Neural crest cell (in vitro differentiated cells): Measurements from ENCODE around the gene FAM222B. TPM values are rescaled to one million over a fixed set of nuclear protein-coding genes. Genes with fewer than 3 reads are reported as not detected.
A peak's percentile ranks its signal among the peaks of the same experiment; 100 is the strongest.
"Not testable (repeated sequence)": the region's sequence is repeated elsewhere in the genome, so short reads cannot be mapped to it uniquely, and the experiment has no call there.

Source experiments
- DNase-seq: peaks from one replicate; pipeline ENCODE4 v3.0.0; 2021; ENCODE audit warnings: low read depth, mixed read lengths, low spot score
- H3K27ac Mint-ChIP-seq: one replicate; pipeline ENCODE4 v1.8.0; 2021; ENCODE audit warnings: mild to moderate bottlenecking, mixed read lengths; ENCODE audit not compliant: unreplicated experiment
- H3K27me3 Mint-ChIP-seq: 2 replicates; pipeline ENCODE4 v1.8.0; 2021; ENCODE audit warnings: low read depth, mild to moderate bottlenecking, mixed read lengths
- H3K36me3 Mint-ChIP-seq: 2 replicates; pipeline ENCODE4 v1.8.0; 2021; ENCODE audit warnings: low read depth, mild to moderate bottlenecking, mixed read lengths
- H3K4me1 Mint-ChIP-seq: 2 replicates; pipeline ENCODE4 v1.8.0; 2021; ENCODE audit warnings: mixed read lengths
- H3K4me3 Mint-ChIP-seq: one replicate; pipeline ENCODE4 v1.8.0; 2021; ENCODE audit warnings: mild to moderate bottlenecking, mixed read lengths
- H3K9me3 Mint-ChIP-seq: 2 replicates; pipeline ENCODE4 v1.8.0; 2021; ENCODE audit warnings: mixed read lengths
- total RNA-seq: library from RNA; stranded (reverse); gene quantifications from 2 replicates; pipeline ENCODE4 v1.2.1, GENCODE V29; 2021
- TF ChIP-seq, protein P1 (sequence below): fragments of 200-600 bp; sonication (generic); conservative IDR thresholded peaks from 2 replicates; pipeline ENCODE4 v1.5.0; 2021; ENCODE audit warnings: antibody characterized with exemption, mild to moderate bottlenecking

The FAM222B gene
- total RNA-seq, 1 donor from 2014 or later, result 29.6 TPM

DNA sequence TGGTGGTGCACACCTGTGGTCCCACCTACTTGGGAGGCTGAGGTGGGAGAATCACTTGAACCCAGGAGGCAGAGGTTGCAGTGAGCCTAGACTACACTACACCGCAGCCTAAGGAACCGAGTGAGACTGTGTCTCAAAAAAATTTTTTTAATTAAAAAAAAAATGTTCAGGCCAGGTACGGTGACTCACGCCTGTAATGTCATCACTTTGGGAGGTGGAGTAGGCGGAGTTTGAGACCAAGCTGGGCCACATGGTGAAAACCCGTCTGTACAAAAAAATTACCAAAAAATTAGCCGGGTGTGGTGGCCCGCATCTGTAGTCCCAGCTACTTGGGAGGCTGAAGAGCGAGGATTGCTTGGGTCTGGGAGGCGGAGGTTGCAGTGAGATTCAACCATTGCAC lies 3.6 kb upstream of the FAM222B start:
- Mint-ChIP-seq H3K27ac (no peak overlapping the region), H3K9me3 (no peaks in the 10 kb centered on the region), H3K4me3 (no peak overlapping the region), H3K4me1 (peaks cover 13% of the 10 kb centered on the region), H3K36me3 (no peaks in the 10 kb centered on the region), H3K27me3 (no peaks in the 10 kb centered on the region)
- DNase-seq, result no peak
- TF ChIP-seq, protein P1, sequence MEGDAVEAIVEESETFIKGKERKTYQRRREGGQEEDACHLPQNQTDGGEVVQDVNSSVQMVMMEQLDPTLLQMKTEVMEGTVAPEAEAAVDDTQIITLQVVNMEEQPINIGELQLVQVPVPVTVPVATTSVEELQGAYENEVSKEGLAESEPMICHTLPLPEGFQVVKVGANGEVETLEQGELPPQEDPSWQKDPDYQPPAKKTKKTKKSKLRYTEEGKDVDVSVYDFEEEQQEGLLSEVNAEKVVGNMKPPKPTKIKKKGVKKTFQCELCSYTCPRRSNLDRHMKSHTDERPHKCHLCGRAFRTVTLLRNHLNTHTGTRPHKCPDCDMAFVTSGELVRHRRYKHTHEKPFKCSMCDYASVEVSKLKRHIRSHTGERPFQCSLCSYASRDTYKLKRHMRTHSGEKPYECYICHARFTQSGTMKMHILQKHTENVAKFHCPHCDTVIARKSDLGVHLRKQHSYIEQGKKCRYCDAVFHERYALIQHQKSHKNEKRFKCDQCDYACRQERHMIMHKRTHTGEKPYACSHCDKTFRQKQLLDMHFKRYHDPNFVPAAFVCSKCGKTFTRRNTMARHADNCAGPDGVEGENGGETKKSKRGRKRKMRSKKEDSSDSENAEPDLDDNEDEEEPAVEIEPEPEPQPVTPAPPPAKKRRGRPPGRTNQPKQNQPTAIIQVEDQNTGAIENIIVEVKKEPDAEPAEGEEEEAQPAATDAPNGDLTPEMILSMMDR, result no peak

GRCh38 chr17:28843816-28844148 lies 1.2 kb upstream of the FAM222B start:
- no peak overlapping the region for H3K27ac Mint-ChIP-seq
- TF ChIP-seq, protein P1, result no peak
- peak overlapping the region; percentile 69 for H3K4me3 Mint-ChIP-seq
- DNase-seq, result no peak
- H3K36me3 Mint-ChIP-seq, result no peaks in the 10 kb centered on the region
- no peaks in the 10 kb centered on the region for H3K27me3 Mint-ChIP-seq
- peaks cover 21% of the 10 kb centered on the region for H3K4me1 Mint-ChIP-seq
- no peaks in the 10 kb centered on the region for H3K9me3 Mint-ChIP-seq

DNA sequence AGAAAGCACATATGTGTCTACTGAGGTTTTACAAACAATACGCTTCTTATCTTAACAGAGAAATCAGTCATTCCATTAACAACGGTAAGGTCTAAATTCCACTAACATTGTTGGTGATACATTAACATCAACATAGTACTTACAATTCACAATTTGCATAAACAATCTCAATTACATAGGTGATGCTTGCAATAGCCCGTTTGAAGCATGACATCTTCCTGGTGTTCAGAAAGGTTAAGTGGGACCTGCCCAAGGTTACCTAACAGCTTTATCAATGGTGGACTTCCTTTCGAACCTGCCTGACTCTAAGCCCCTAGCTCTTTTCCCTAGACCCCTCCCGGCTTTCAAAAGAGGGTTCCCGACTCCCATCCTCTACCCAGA lies 699 bp downstream of the FAM222B start:
- TF ChIP-seq, protein P1, result no peak
- no peak for DNase-seq
- H3K4me1 Mint-ChIP-seq, result peaks cover 21% of the 10 kb centered on the region
- H3K36me3 Mint-ChIP-seq, result no peaks in the 10 kb centered on the region
- peak overlapping the region; percentile 97 for H3K27ac Mint-ChIP-seq
- H3K9me3 Mint-ChIP-seq, result no peaks in the 10 kb centered on the region
- H3K4me3 Mint-ChIP-seq, result peak overlapping the region; percentile 97
- no peaks in the 10 kb centered on the region for H3K27me3 Mint-ChIP-seq

DNA sequence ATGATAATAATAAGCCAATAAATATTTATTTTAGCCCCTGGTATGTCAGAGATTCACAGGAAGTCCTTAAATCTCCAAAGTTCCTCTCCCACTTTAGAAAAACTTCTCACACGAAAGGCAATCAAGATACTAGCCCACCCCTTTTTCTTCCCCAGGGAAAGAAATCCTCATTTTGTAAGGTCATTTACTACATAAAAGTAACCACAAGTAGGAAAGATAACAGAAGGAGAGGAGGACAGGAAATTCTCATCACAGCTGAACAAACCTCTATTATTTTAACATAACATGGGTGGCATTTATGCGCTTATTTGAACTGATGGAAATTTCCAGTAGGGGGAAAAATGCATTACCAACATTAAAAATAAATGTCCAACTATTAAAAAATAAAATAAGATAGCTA lies 3.4 kb downstream of the FAM222B start:
- Mint-ChIP-seq H3K4me1 (peaks cover 21% of the 10 kb centered on the region), H3K36me3 (peaks cover 3% of the 10 kb centered on the region), H3K27me3 (no peaks in the 10 kb centered on the region), H3K27ac (no peak overlapping the region), H3K9me3 (no peaks in the 10 kb centered on the region), H3K4me3 (no peak overlapping the region)
- DNase-seq, result no peak
- TF ChIP-seq, protein P1, result no peak

- not testable (repeated sequence) for H3K27ac Mint-ChIP-seq, DNase-seq, H3K4me1 Mint-ChIP-seq
These were observed 6.0 kb downstream of the FAM222B start for GRCh38 chr17:28836541-28836940.

DNA sequence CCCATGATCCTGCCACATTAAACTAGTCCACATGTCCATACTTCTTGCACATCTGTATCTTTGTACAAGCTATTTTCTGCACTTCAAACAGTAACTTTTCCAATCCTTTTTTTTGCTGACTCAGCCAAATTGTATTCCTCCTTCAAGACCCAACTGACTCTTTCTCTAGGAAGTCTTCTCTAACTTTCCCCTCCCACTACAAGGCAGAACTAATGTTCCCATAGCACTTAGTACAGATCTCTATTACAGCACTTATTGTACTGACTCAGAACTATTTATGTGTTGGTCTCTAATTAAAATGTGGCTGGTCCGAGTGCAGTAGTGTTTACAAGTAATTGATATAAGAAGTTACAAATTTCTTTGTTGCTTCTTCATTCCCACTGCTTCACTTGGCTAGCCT lies 8.2 kb downstream of the FAM222B start:
- TF ChIP-seq, protein P1, result no peak
- Mint-ChIP-seq H3K27ac (no peak overlapping the region), H3K36me3 (peaks cover 12% of the 10 kb centered on the region), H3K9me3 (no peaks in the 10 kb centered on the region), H3K4me1 (peaks cover 4% of the 10 kb centered on the region), H3K27me3 (no peaks in the 10 kb centered on the region), H3K4me3 (no peak overlapping the region)
- no peak for DNase-seq

More at GRCh38 chr17:28836541-28836940, 6.0 kb downstream of the FAM222B start:
- not testable (repeated sequence) for H3K27me3 Mint-ChIP-seq, H3K9me3 Mint-ChIP-seq
- peak overlapping the region; percentile 23 for H3K4me3 Mint-ChIP-seq
- H3K36me3 Mint-ChIP-seq, result peaks cover 11% of the 10 kb centered on the region
